ENCODE data around the gene SRRM3.
A peak's percentile ranks its signal among the peaks of the same experiment; 100 is the strongest.
"Not testable (repeated sequence)": the region's sequence is repeated elsewhere in the genome, so short reads cannot be mapped to it uniquely, and the experiment has no call there.

SRRM3 gene

GRCh38 chr7:76232698-76233097 lies 31.0 kb downstream of the SRRM3 start:
- Histone ChIP-seq H3K4me3 (ENCODE audit: low read depth, low read length) (no peak overlapping the region), H3K9ac (ENCODE audit: low read depth, low read length) (no peak overlapping the region), H3K4me1 (ENCODE audit: control insufficient read depth, insufficient read depth, low read length) (peaks cover 27% of the 10 kb centered on the region), H3K27ac (ENCODE audit: low read depth, low read length) (no peak overlapping the region), H3K9me3 (ENCODE audit: control insufficient read depth, insufficient read depth, low read length) (no peaks in the 10 kb centered on the region), H3K36me3 (ENCODE audit: control insufficient read depth, insufficient read depth, low read length) (no peaks in the 10 kb centered on the region), H3K27me3 (ENCODE audit: control insufficient read depth, insufficient read depth, low read length) (no peaks in the 10 kb centered on the region)

- Histone ChIP-seq H3K9me3 (ENCODE audit: control insufficient read depth, insufficient read depth, low read length) (no peaks in the 10 kb centered on the region), H3K27me3 (ENCODE audit: control insufficient read depth, insufficient read depth, low read length) (no peaks in the 10 kb centered on the region), H3K27ac (ENCODE audit: low read depth, low read length) (no peak overlapping the region), H3K36me3 (ENCODE audit: control insufficient read depth, insufficient read depth, low read length) (no peaks in the 10 kb centered on the region), H3K4me3 (ENCODE audit: low read depth, low read length) (no peak overlapping the region), H3K9ac (ENCODE audit: low read depth, low read length) (no peak overlapping the region), H3K4me1 (ENCODE audit: control insufficient read depth, insufficient read depth, low read length) (peaks cover 33% of the 10 kb centered on the region)
Observed at GRCh38 chr7:76233538-76234281, 32.0 kb downstream of the SRRM3 start.

- Histone ChIP-seq H3K4me1 (ENCODE audit: control insufficient read depth, insufficient read depth, low read length) (peaks cover 33% of the 10 kb centered on the region), H3K27me3 (ENCODE audit: control insufficient read depth, insufficient read depth, low read length) (no peaks in the 10 kb centered on the region), H3K4me3 (ENCODE audit: low read depth, low read length) (peak overlapping the region; percentile 55; the same call in 1 of the 2 replicates), H3K36me3 (ENCODE audit: control insufficient read depth, insufficient read depth, low read length) (no peaks in the 10 kb centered on the region), H3K27ac (ENCODE audit: low read depth, low read length) (no peak overlapping the region), H3K9me3 (ENCODE audit: control insufficient read depth, insufficient read depth, low read length) (no peaks in the 10 kb centered on the region), H3K9ac (ENCODE audit: low read depth, low read length) (no peak overlapping the region)
Observed at GRCh38 chr7:76234282-76234584, 32.5 kb downstream of the SRRM3 start.

- peak overlapping the region; percentile 55 for H3K4me3 ChIP-seq (ENCODE audit: low read depth, low read length)
- H3K9ac ChIP-seq (ENCODE audit: low read depth, low read length): no peak overlapping the region
- H3K4me1 ChIP-seq (ENCODE audit: control insufficient read depth, insufficient read depth, low read length): peaks cover 33% of the 10 kb centered on the region
- no peaks in the 10 kb centered on the region for H3K9me3 ChIP-seq (ENCODE audit: control insufficient read depth, insufficient read depth, low read length)
- H3K27me3 ChIP-seq (ENCODE audit: control insufficient read depth, insufficient read depth, low read length): no peaks in the 10 kb centered on the region
- H3K36me3 ChIP-seq (ENCODE audit: control insufficient read depth, insufficient read depth, low read length): no peaks in the 10 kb centered on the region
- peak overlapping the region; percentile 26 for H3K27ac ChIP-seq (ENCODE audit: low read depth, low read length)
Observed at GRCh38 chr7:76234931-76235441, 33.3 kb downstream of the SRRM3 start.

GRCh38 chr7:76236224-76236623 lies 34.5 kb downstream of the SRRM3 start:
- H3K4me1 ChIP-seq (ENCODE audit: control insufficient read depth, insufficient read depth, low read length): peaks cover 30% of the 10 kb centered on the region
- H3K9me3 ChIP-seq (ENCODE audit: control insufficient read depth, insufficient read depth, low read length): no peaks in the 10 kb centered on the region
- no peak overlapping the region for H3K4me3 ChIP-seq (ENCODE audit: low read depth, low read length)
- no peaks in the 10 kb centered on the region for H3K27me3 ChIP-seq (ENCODE audit: control insufficient read depth, insufficient read depth, low read length)
- H3K36me3 ChIP-seq (ENCODE audit: control insufficient read depth, insufficient read depth, low read length): no peaks in the 10 kb centered on the region
- no peak overlapping the region for H3K27ac ChIP-seq (ENCODE audit: low read depth, low read length)
- no peak overlapping the region for H3K9ac ChIP-seq (ENCODE audit: low read depth, low read length)

- Histone ChIP-seq H3K9me3 (ENCODE audit: control insufficient read depth, insufficient read depth, low read length) (no peaks in the 10 kb centered on the region), H3K4me3 (ENCODE audit: low read depth, low read length) (no peak overlapping the region), H3K36me3 (ENCODE audit: control insufficient read depth, insufficient read depth, low read length) (no peaks in the 10 kb centered on the region), H3K9ac (ENCODE audit: low read depth, low read length) (no peak overlapping the region), H3K27me3 (ENCODE audit: control insufficient read depth, insufficient read depth, low read length) (no peaks in the 10 kb centered on the region), H3K27ac (ENCODE audit: low read depth, low read length) (no peak overlapping the region), H3K4me1 (ENCODE audit: control insufficient read depth, insufficient read depth, low read length) (peaks cover 22% of the 10 kb centered on the region)
Observed at GRCh38 chr7:76238326-76238725, 36.6 kb downstream of the SRRM3 start.

- no peaks in the 10 kb centered on the region for H3K27me3 ChIP-seq (ENCODE audit: control insufficient read depth, insufficient read depth, low read length)
- no peak overlapping the region for H3K9ac ChIP-seq (ENCODE audit: low read depth, low read length)
- no peaks in the 10 kb centered on the region for H3K36me3 ChIP-seq (ENCODE audit: control insufficient read depth, insufficient read depth, low read length)
- no peaks in the 10 kb centered on the region for H3K9me3 ChIP-seq (ENCODE audit: control insufficient read depth, insufficient read depth, low read length)
- H3K4me3 ChIP-seq (ENCODE audit: low read depth, low read length): no peak overlapping the region
- no peak overlapping the region for H3K27ac ChIP-seq (ENCODE audit: low read depth, low read length)
- peaks cover 15% of the 10 kb centered on the region for H3K4me1 ChIP-seq (ENCODE audit: control insufficient read depth, insufficient read depth, low read length)
Observed at GRCh38 chr7:76241141-76241540, 39.4 kb downstream of the SRRM3 start.

DNA sequence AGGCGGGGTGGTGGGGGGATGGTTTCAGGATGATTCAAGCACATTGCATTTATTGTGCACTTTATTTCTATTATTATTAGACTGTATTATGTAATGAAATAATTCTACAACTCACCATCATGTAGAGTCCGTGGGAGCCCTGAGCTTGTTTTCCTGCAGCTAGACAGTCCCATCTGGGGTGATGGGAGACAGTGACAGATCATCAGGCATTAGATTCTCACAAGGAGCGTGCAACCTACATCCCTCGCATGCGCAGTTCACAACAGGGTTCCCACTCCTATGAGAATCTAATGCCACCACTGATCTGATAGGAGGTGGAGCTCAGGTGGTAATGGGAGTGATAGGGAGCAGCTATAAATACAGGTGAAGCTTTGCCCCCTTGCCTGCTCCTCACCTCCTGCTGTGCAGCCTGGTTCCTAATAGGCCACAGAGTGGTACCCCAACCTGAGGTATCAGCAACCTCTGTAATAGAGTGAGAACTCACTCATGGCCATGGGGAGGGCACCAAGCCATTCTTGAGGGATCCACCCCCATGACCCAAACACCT lies 40.9 kb downstream of the SRRM3 start:
- H3K4me1 ChIP-seq (ENCODE audit: control insufficient read depth, insufficient read depth, low read length): peaks cover 12% of the 10 kb centered on the region
- H3K9ac ChIP-seq (ENCODE audit: low read depth, low read length); H3K27me3 ChIP-seq (ENCODE audit: control insufficient read depth, insufficient read depth, low read length); H3K36me3 ChIP-seq (ENCODE audit: control insufficient read depth, insufficient read depth, low read length); H3K27ac ChIP-seq (ENCODE audit: low read depth, low read length); H3K4me3 ChIP-seq (ENCODE audit: low read depth, low read length); H3K9me3 ChIP-seq (ENCODE audit: control insufficient read depth, insufficient read depth, low read length): not testable (repeated sequence)

GRCh38 chr7:76244781-76245391 lies 43.2 kb downstream of the SRRM3 start:
- H3K9me3 ChIP-seq (ENCODE audit: control insufficient read depth, insufficient read depth, low read length): no peaks in the 10 kb centered on the region
- no peaks in the 10 kb centered on the region for H3K36me3 ChIP-seq (ENCODE audit: control insufficient read depth, insufficient read depth, low read length)

DNA sequence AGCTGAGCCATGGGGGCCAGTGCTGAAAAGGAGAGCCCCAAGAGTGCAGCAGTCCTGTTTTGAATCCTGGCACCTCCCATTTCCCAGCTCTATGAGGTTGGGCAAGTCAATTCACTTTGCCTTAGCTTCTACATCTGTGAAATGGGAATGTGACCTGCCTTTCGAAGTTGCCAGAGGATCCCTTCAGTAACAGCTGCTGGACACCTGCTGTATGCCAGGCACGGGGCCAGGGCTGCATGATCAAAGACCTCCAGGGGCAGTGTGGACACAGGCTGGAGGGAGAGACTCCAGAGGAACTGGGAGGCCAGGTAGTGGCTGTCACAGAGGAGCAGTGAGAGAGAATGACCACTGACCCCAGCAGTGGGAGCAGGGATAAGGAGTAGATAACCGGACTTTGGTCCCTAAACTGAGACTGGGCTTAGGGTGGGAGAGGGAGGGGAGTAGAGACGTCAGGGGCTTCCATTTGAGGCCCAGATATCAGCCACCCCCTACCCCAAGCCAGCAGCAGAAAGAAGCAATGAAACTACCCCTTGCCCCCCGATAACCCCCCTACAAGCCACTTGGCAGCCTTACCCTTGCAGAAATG lies 45.2 kb downstream of the SRRM3 start:
- H3K4me1 ChIP-seq (ENCODE audit: control insufficient read depth, insufficient read depth, low read length): peaks cover 9% of the 10 kb centered on the region
- H3K36me3 ChIP-seq (ENCODE audit: control insufficient read depth, insufficient read depth, low read length): no peaks in the 10 kb centered on the region
- no peak overlapping the region for H3K4me3 ChIP-seq (ENCODE audit: low read depth, low read length)
- H3K9me3 ChIP-seq (ENCODE audit: control insufficient read depth, insufficient read depth, low read length): no peaks in the 10 kb centered on the region
- H3K27ac ChIP-seq (ENCODE audit: low read depth, low read length): no peak overlapping the region
- H3K9ac ChIP-seq (ENCODE audit: low read depth, low read length): no peak overlapping the region
- no peaks in the 10 kb centered on the region for H3K27me3 ChIP-seq (ENCODE audit: control insufficient read depth, insufficient read depth, low read length)

More at GRCh38 chr7:76244781-76245391, 43.2 kb downstream of the SRRM3 start:
- H3K9ac ChIP-seq (ENCODE audit: low read depth, low read length): no peak overlapping the region
- no peaks in the 10 kb centered on the region for H3K27me3 ChIP-seq (ENCODE audit: control insufficient read depth, insufficient read depth, low read length)
- H3K27ac ChIP-seq (ENCODE audit: low read depth, low read length): no peak overlapping the region
- peaks cover 5% of the 10 kb centered on the region for H3K4me1 ChIP-seq (ENCODE audit: control insufficient read depth, insufficient read depth, low read length)
- H3K4me3 ChIP-seq (ENCODE audit: low read depth, low read length): no peak overlapping the region

- H3K4me1 ChIP-seq (ENCODE audit: control insufficient read depth, insufficient read depth, low read length): peaks cover 9% of the 10 kb centered on the region
- no peak overlapping the region for H3K9ac ChIP-seq (ENCODE audit: low read depth, low read length)
- no peaks in the 10 kb centered on the region for H3K27me3 ChIP-seq (ENCODE audit: control insufficient read depth, insufficient read depth, low read length)
- H3K36me3 ChIP-seq (ENCODE audit: control insufficient read depth, insufficient read depth, low read length): no peaks in the 10 kb centered on the region
- H3K4me3 ChIP-seq (ENCODE audit: low read depth, low read length): no peak overlapping the region
- H3K9me3 ChIP-seq (ENCODE audit: control insufficient read depth, insufficient read depth, low read length): no peaks in the 10 kb centered on the region
- H3K27ac ChIP-seq (ENCODE audit: low read depth, low read length): no peak overlapping the region
Observed at GRCh38 chr7:76247938-76248337, 46.2 kb downstream of the SRRM3 start.
